Esophagus squamous epithelium (tissue), 4 donors: Measurements from ENCODE around the gene PRG3.

Experiments used
- POLR2A ChIP-seq, 4 donors: fragments of 450-650 bp; IDR thresholded peaks; one replicate each; pipeline ENCODE4 v1.6.1; 2017; ENCODE audit warnings: antibody characterized with exemption in 4 of 4, mild to moderate bottlenecking in 4 of 4, moderate library complexity in 3 of 4
- TF ChIP-seq, protein P1 (sequence below), 6 experiments: fragments of 450-650 bp in 4 of 6; fragments of 200-600 bp in 2 of 6; sonication (generic) in 2 of 6; IDR thresholded peaks; one replicate each; pipeline ENCODE4 v1.5.1; 2016 to 2019; ENCODE audit warnings: antibody characterized with exemption in 6 of 6, mild to moderate bottlenecking in 4 of 6, moderate library complexity in 4 of 6

GRCh38 chr11:57391539-57391938 is 10.6 kb upstream of the PRG3 start:
- no peak for TF ChIP-seq POLR2A (IDR thresholded peaks at IDR 0.05)
- TF ChIP-seq, protein P1, sequence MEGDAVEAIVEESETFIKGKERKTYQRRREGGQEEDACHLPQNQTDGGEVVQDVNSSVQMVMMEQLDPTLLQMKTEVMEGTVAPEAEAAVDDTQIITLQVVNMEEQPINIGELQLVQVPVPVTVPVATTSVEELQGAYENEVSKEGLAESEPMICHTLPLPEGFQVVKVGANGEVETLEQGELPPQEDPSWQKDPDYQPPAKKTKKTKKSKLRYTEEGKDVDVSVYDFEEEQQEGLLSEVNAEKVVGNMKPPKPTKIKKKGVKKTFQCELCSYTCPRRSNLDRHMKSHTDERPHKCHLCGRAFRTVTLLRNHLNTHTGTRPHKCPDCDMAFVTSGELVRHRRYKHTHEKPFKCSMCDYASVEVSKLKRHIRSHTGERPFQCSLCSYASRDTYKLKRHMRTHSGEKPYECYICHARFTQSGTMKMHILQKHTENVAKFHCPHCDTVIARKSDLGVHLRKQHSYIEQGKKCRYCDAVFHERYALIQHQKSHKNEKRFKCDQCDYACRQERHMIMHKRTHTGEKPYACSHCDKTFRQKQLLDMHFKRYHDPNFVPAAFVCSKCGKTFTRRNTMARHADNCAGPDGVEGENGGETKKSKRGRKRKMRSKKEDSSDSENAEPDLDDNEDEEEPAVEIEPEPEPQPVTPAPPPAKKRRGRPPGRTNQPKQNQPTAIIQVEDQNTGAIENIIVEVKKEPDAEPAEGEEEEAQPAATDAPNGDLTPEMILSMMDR (IDR thresholded peaks at IDR 0.05): no peak
